Fibroblast of lung (primary cell): ENCODE data around the gene PLA2G7.

Experiments used
- EZH2 ChIP-seq: IDR thresholded peaks from 2 replicates; pipeline ENCODE4 v1.5.1; 2012; ENCODE audit warnings: low read length, control low read depth, mild to moderate bottlenecking; ENCODE audit errors: missing control alignments
- TF ChIP-seq, protein P1 (sequence below), 2 donors: IDR thresholded peaks in 1 of 2; conservative IDR thresholded peaks in 1 of 2; 1 replicate in 1 of 2; 2 replicates in 1 of 2; pipeline ENCODE4 v1.5.1; 2011 to 2012; ENCODE audit warnings: low read length in 2 of 2, control low read depth in 1 of 2, inconsistent platforms in 1 of 2, low read depth in 1 of 2, mild to moderate bottlenecking in 1 of 2

- TF ChIP-seq, protein P1, sequence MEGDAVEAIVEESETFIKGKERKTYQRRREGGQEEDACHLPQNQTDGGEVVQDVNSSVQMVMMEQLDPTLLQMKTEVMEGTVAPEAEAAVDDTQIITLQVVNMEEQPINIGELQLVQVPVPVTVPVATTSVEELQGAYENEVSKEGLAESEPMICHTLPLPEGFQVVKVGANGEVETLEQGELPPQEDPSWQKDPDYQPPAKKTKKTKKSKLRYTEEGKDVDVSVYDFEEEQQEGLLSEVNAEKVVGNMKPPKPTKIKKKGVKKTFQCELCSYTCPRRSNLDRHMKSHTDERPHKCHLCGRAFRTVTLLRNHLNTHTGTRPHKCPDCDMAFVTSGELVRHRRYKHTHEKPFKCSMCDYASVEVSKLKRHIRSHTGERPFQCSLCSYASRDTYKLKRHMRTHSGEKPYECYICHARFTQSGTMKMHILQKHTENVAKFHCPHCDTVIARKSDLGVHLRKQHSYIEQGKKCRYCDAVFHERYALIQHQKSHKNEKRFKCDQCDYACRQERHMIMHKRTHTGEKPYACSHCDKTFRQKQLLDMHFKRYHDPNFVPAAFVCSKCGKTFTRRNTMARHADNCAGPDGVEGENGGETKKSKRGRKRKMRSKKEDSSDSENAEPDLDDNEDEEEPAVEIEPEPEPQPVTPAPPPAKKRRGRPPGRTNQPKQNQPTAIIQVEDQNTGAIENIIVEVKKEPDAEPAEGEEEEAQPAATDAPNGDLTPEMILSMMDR (conservative IDR thresholded peaks at IDR 0.05 in 1 of 2, IDR thresholded peaks at IDR 0.05 in 1 of 2; ENCODE audit: low read depth in 1 of 2, low read length in 2 of 2), result no peak
- TF ChIP-seq EZH2, result no peak
These were observed 6.7 kb upstream of the PLA2G7 start for GRCh38 chr6:46741910-46742309.
